B cell (primary cell): ENCODE results near the gene ORM1. TPM values are rescaled to one million over a fixed set of nuclear protein-coding genes. Genes with fewer than 3 reads are reported as not detected.

Source experiments
- ATAC-seq: fragments of 200-7000 bp; cut with Tn5 transposase; one replicate; pipeline ENCODE4 v1.10.0; 2021; ENCODE audit warnings: low read depth, mild to moderate bottlenecking, moderate number of reproducible peaks, moderate library complexity
- CTCF ChIA-PET: fragments of 350-600 bp; sonication (Branson Sonifier 250); formaldehyde crosslinking; loops from one replicate; lab custom pipeline; 2021; ENCODE audit warnings: antibody characterized with exemption, inconsistent platforms; lab: Charles Lee
- POLR2A ChIA-PET: fragments of 350-600 bp; sonication (Branson Sonifier 250); formaldehyde crosslinking; loops from one replicate; lab custom pipeline; 2021; ENCODE audit warnings: antibody characterized with exemption; lab: Charles Lee
- DNase-seq: peaks from one replicate; pipeline ENCODE4 v3.0.0; 2013
- H2AFZ ChIP-seq: 2 replicates; pipeline ENCODE4 v1.6.1; 2012; ENCODE audit warnings: mild to moderate bottlenecking, low read depth, low read length; ENCODE audit not compliant: insufficient read depth, poor library complexity, severe bottlenecking
- H3K27ac ChIP-seq, 2 donors: 1 replicate in 1 of 2; 2 replicates in 1 of 2; pipeline ENCODE4 v1.5.1; 2012 to 2013; ENCODE audit warnings: low read length in 2 of 2, mild to moderate bottlenecking in 2 of 2, moderate library complexity in 1 of 2
- H3K27me3 ChIP-seq, 4 experiments: fragments of 200-600 bp in 1 of 4; sonication (generic) in 1 of 4; replicated peaks in 1 of 4; 1 replicate in 2 of 4; 2 replicates in 2 of 4; pipeline versions ENCODE4 v1.6.1 to v1.7.0; 2013 to 2016; ENCODE audit warnings: low read length in 3 of 4, mild to moderate bottlenecking in 2 of 4, mixed read lengths in 1 of 4, moderate library complexity in 1 of 4; ENCODE audit not compliant: insufficient read depth in 4 of 4, control insufficient read depth in 3 of 4; ENCODE audit errors: control extremely low read depth in 1 of 4
- H3K36me3 ChIP-seq, 2 experiments: replicated peaks in 1 of 2; 1 replicate in 1 of 2; 2 replicates in 1 of 2; pipeline versions ENCODE4 v1.6.1 to v1.7.1; 2013; ENCODE audit warnings: low read length in 1 of 2; ENCODE audit not compliant: insufficient read depth in 2 of 2, control insufficient read depth in 1 of 2; ENCODE audit errors: control extremely low read depth in 1 of 2, extremely low read depth in 1 of 2
- H3K4me1 ChIP-seq, 2 donors: fragments of 200-600 bp in 1 of 2; sonication (generic) in 1 of 2; 1 replicate in 1 of 2; 2 replicates in 1 of 2; pipeline versions ENCODE4 v1.5.1 to v1.6.1; 2013 to 2017; ENCODE audit warnings: low read length in 2 of 2; ENCODE audit not compliant: control insufficient read depth in 2 of 2, insufficient read depth in 2 of 2
- H3K4me2 ChIP-seq: replicated peaks from 2 replicates; pipeline ENCODE3; 2012; ENCODE audit warnings: mild to moderate bottlenecking, low read depth, low read length; ENCODE audit not compliant: poor library complexity, severe bottlenecking
- H3K4me3 ChIP-seq, 5 experiments: fragments of 200-600 bp in 1 of 5; sonication (generic) in 1 of 5; 1 replicate in 3 of 5; 2 replicates in 2 of 5; pipeline versions ENCODE4 v1.5.1 to v1.7.0; 2011 to 2016; ENCODE audit warnings: low read length in 4 of 5, mild to moderate bottlenecking in 4 of 5, low read depth in 2 of 5, control low read depth in 1 of 5, moderate library complexity in 1 of 5; ENCODE audit not compliant: insufficient read depth in 1 of 5; ENCODE audit errors: control extremely low read depth in 1 of 5, extremely low read depth in 1 of 5
- H3K79me2 ChIP-seq: fragments of 200-600 bp; sonication (generic); one replicate; pipeline ENCODE4 v1.6.0; 2016; ENCODE audit warnings: low read length; ENCODE audit not compliant: control insufficient read depth, insufficient read depth
- H3K9ac ChIP-seq: fragments of 200-600 bp; sonication (generic); 2 replicates; pipeline ENCODE4 v1.6.1; 2017; ENCODE audit warnings: mild to moderate bottlenecking, low read length, moderate library complexity
- H3K9me3 ChIP-seq, 3 donors: one replicate each; pipeline versions ENCODE4 v1.6.1 to v1.7.1; 2013; ENCODE audit warnings: low read length in 2 of 3; ENCODE audit not compliant: control insufficient read depth in 2 of 3, insufficient read depth in 1 of 3; ENCODE audit errors: control extremely low read depth in 1 of 3
- H4K20me1 ChIP-seq: 2 replicates; pipeline ENCODE4 v1.6.0; 2012; ENCODE audit warnings: mild to moderate bottlenecking, low read length; ENCODE audit not compliant: insufficient read depth, control insufficient read depth, poor library complexity, severe bottlenecking
- H3K27ac Mint-ChIP-seq: one replicate; pipeline ENCODE4 v1.8.0; 2021; ENCODE audit warnings: mixed read lengths
- H3K27me3 Mint-ChIP-seq: one replicate; pipeline ENCODE4 v1.8.0; 2021; ENCODE audit warnings: mixed read lengths
- H3K4me1 Mint-ChIP-seq: one replicate; pipeline ENCODE4 v1.8.0; 2021; ENCODE audit warnings: mixed read lengths
- H3K4me3 Mint-ChIP-seq: one replicate; pipeline ENCODE4 v1.8.0; 2021; ENCODE audit warnings: mixed read lengths
- H3K9me3 Mint-ChIP-seq: one replicate; pipeline ENCODE4 v1.8.0; 2022; ENCODE audit warnings: mixed read lengths; ENCODE audit not compliant: insufficient read depth
- EZH2 ChIP-seq: IDR thresholded peaks from 2 replicates; pipeline ENCODE4 v1.6.1; 2012; ENCODE audit warnings: borderline replicate concordance, low read depth, mild to moderate bottlenecking, moderate library complexity, low read length; ENCODE audit not compliant: insufficient read depth, poor library complexity, severe bottlenecking
- WGBS: methylation state at CpG from one replicate; pipeline ENCODE4 v1.1.5; 2013; ENCODE audit warnings: missing lambda C conversion rate; ENCODE audit not compliant: insufficient coverage; 5-methylcytosine and 5-hydroxymethylcytosine counted together
- intact Hi-C: fragments of 100-400 bp; cut with micrococcal nuclease; formaldehyde crosslinking; loops from one replicate; pipeline ENCODE4 v1.10.0; 2022
- polyA plus RNA-seq: library from polyadenylated mRNA; depleted of rRNA; stranded (reverse); fragments of >200 nt; gene quantifications from 2 replicates; pipeline ENCODE4 v1.2.3, GENCODE V29; 2012
- total RNA-seq, 2 donors: library from RNA; stranded (reverse); fragments of 120-200 nt in 1 of 2; gene quantifications; 1 replicate in 1 of 2; 2 replicates in 1 of 2; pipeline versions ENCODE4 v1.2.3 to v1.2.4, GENCODE V29; 2013 to 2022
- TF ChIP-seq, protein P1 (sequence below): fragments of 200-600 bp; IDR thresholded peaks from one replicate; pipeline ENCODE4 v1.8.0; 2022; ENCODE audit warnings: antibody characterized with exemption, mild to moderate bottlenecking

ORM1 gene
- total and polyA plus RNA-seq, 2 donors (not counting 1 experiment from before 2014, with no cell fraction given), result 0.13 TPM; not detected in 1

DNA sequence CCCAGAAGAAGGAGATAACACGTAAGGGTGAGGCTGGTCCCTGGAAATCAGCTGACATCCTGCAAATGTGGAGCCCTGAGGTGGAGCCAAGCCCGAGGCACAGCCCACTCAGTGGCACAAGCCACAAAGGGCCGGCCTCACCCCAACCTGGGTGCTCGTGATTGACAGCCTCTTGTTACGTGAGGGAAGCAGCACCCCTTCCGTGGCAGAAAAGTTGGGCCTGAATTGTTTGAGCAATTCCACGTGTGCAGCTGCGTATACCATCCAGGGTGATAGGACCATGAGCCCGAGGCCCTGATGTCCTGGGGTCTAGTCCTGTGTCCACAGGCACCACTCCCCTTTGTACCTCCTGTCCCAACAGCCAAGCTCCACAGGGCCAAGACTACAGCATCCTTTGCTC, 11.6 kb downstream of the ORM1 start:
- H3K9me3 ChIP-seq, result peaks cover 0 to 5% (median 0%) of the 10 kb centered on the region in 3 donors
- H3K27ac ChIP-seq, result no peak overlapping the region
- no peaks in the 10 kb centered on the region for H3K79me2 ChIP-seq
- Mint-ChIP-seq H3K9me3 (no peaks in the 10 kb centered on the region), H3K4me1 (peaks cover 30% of the 10 kb centered on the region), H3K4me3 (no peak overlapping the region), H3K27ac (peak overlapping the region; percentile 22), H3K27me3 (no peaks in the 10 kb centered on the region)
- no peak for DNase-seq
- no peak overlapping the region for H2AFZ ChIP-seq
- no peak for TF ChIP-seq EZH2
- TF ChIP-seq, protein P1, sequence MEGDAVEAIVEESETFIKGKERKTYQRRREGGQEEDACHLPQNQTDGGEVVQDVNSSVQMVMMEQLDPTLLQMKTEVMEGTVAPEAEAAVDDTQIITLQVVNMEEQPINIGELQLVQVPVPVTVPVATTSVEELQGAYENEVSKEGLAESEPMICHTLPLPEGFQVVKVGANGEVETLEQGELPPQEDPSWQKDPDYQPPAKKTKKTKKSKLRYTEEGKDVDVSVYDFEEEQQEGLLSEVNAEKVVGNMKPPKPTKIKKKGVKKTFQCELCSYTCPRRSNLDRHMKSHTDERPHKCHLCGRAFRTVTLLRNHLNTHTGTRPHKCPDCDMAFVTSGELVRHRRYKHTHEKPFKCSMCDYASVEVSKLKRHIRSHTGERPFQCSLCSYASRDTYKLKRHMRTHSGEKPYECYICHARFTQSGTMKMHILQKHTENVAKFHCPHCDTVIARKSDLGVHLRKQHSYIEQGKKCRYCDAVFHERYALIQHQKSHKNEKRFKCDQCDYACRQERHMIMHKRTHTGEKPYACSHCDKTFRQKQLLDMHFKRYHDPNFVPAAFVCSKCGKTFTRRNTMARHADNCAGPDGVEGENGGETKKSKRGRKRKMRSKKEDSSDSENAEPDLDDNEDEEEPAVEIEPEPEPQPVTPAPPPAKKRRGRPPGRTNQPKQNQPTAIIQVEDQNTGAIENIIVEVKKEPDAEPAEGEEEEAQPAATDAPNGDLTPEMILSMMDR, result no peak
- no peak overlapping the region for H3K4me2 ChIP-seq
- 96% methylated on average over 8 of the region's 9 CpGs for WGBS
- intact Hi-C loops, result no loop called here
- H3K4me3 ChIP-seq, result no peak overlapping the region
- peaks cover 27% of the 10 kb centered on the region for H4K20me1 ChIP-seq
- no peak for ATAC-seq
- H3K27me3 ChIP-seq, result no peaks in the 10 kb centered on the region
- ChIA-PET CTCF (no interaction called here), POLR2A (no interaction called here)
- H3K4me1 ChIP-seq, result peaks cover 0 to 9% of the 10 kb centered on the region in 2 donors
- peaks cover 16 to 49% of the 10 kb centered on the region in 2 experiments for H3K36me3 ChIP-seq
- H3K9ac ChIP-seq, result no peak overlapping the region

DNA sequence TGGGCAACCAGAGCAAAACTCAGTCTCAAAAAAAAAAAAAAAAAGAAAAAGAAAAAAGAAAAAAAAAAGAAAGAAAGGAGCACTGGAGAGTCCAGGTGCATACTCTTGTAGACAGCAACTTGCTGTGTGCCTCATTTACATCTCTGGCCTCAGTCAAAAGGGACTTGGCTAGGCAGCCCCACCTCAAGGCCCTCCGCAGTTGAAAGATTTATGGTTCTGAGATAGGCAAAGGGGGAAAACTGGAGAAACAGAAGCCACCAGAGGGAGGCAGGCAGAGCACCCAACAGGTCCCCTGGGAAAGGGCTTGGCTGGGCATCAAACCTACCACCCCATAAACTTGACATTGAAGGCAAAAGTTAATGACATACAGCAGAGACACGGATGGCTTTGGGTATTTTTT, 12.8 kb downstream of the ORM1 start:
- Mint-ChIP-seq H3K4me1 (peaks cover 38% of the 10 kb centered on the region), H3K27ac (no peak overlapping the region), H3K4me3 (no peak overlapping the region), H3K27me3 (no peaks in the 10 kb centered on the region), H3K9me3 (no peaks in the 10 kb centered on the region)
- intact Hi-C loops, result no loop called here
- peaks cover 0 to 17% of the 10 kb centered on the region in 2 donors for H3K4me1 ChIP-seq
- H3K9ac ChIP-seq, result no peak overlapping the region
- DNase-seq (no peak), ATAC-seq (no peak)
- H3K4me3 ChIP-seq, result no peak overlapping the region
- no peaks in the 10 kb centered on the region for H3K79me2 ChIP-seq
- H3K27me3 ChIP-seq, result no peaks in the 10 kb centered on the region
- POLR2A ChIA-PET, result interaction anchor here (0.7 kb wide), 1 partner anchor 116 kb away, joined by 7 read pairs; no protein-coding TSS in a partner anchor
- H3K36me3 ChIP-seq, result peaks cover 17 to 61% of the 10 kb centered on the region in 2 experiments
- H4K20me1 ChIP-seq, result peaks cover 31% of the 10 kb centered on the region
- no peak for TF ChIP-seq EZH2
- TF ChIP-seq, protein P1, result no peak
- no peak overlapping the region for H3K4me2 ChIP-seq
- CTCF ChIA-PET, result interaction anchor here (1.0 to 9.3 kb wide), 5 partner anchors 55 to 318 kb away, joined by 3 to 91 read pairs (median 4); no protein-coding TSS in a partner anchor
- H3K9me3 ChIP-seq, result peaks cover 0 to 5% (median 0%) of the 10 kb centered on the region in 3 donors
- WGBS, result 83% methylated on average over 1 of the region's 2 CpGs
- no peak overlapping the region for H3K27ac ChIP-seq
- no peak overlapping the region for H2AFZ ChIP-seq
